GM12878 (cell line): ENCODE data around the gene MND1. TPM values are rescaled to one million over a fixed set of nuclear protein-coding genes. Genes with fewer than 3 reads are reported as not detected.

ENCODE experiments used
- ATAC-seq: fragments of 200-7000 bp; cut with Tn5 transposase; 3 replicates; pipeline ENCODE4 v1.9.1; 2020; ENCODE audit warnings: mild to moderate bottlenecking, moderate library complexity
- BruUV-seq: library from RNA; stranded (reverse); fragments of 400-500 nt; replicated peaks from 2 replicates; lab custom pipeline; 2021; lab: Mats Ljungman, UMichigan
- CTCF ChIA-PET: fragments of 300-600 bp; sonication (Branson Sonifier 250); formaldehyde crosslinking; extraction: SDS; loops from one replicate; lab custom pipeline; 2021; ENCODE audit warnings: inconsistent platforms; lab: Yijun Ruan, JAX
- POLR2A ChIA-PET: fragments of 350-600 bp; formaldehyde crosslinking; extraction: SDS; loops from one replicate; lab custom pipeline; 2021; ENCODE audit warnings: inconsistent platforms; lab: Charles Lee
- RAD21 ChIA-PET: fragments of 300-600 bp; sonication (Branson Sonifier 250); formaldehyde crosslinking; loops from one replicate; lab custom pipeline; 2023; ENCODE audit warnings: antibody characterized with exemption; ENCODE audit not compliant: unreplicated experiment; lab: Charles Lee
- SMC1A ChIA-PET: fragments of 300-600 bp; sonication (Branson Sonifier 250); formaldehyde crosslinking; loops from one replicate; lab custom pipeline; 2023; ENCODE audit not compliant: unreplicated experiment, uncharacterized antibody; lab: Charles Lee
- DNase-seq: peaks from one replicate; pipeline ENCODE4 v3.0.0-alpha.2; 2011; ENCODE audit warnings: low read depth, low spot score
- FAIRE-seq: peaks from 3 replicates; lab custom pipeline; 2011; peaks lifted over from hg19 to GRCh38; lab: Jason Lieb, UNC
- H2AFZ ChIP-seq: 2 replicates; pipeline ENCODE4 v1.6.0; 2011; ENCODE audit warnings: low read depth, low read length, control low read depth; ENCODE audit not compliant: control insufficient read depth
- H3K27ac ChIP-seq: 2 replicates; pipeline ENCODE4 v1.5.1; 2011; ENCODE audit warnings: control low read depth; ENCODE audit not compliant: control insufficient read depth, insufficient read depth
- H3K27me3 ChIP-seq, 2 experiments: replicated peaks in 1 of 2; 2 replicates each; pipeline versions ENCODE4 v1.6.0 to v1.6.1; 2011; ENCODE audit warnings: low read length in 1 of 2; ENCODE audit not compliant: control insufficient read depth in 2 of 2, insufficient read depth in 2 of 2
- H3K36me3 ChIP-seq, 2 experiments: 2 replicates each; pipeline ENCODE4 v1.5.1; 2011; ENCODE audit warnings: low read length in 1 of 2; ENCODE audit not compliant: control insufficient read depth in 2 of 2, insufficient read depth in 2 of 2
- H3K4me1 ChIP-seq: 2 replicates; pipeline ENCODE4 v1.6.1; 2011; ENCODE audit warnings: mild to moderate bottlenecking, low read length, moderate library complexity, mixed read lengths; ENCODE audit not compliant: control insufficient read depth, insufficient read depth
- H3K4me2 ChIP-seq: 2 replicates; pipeline ENCODE4 v1.6.0; 2011; ENCODE audit warnings: control low read depth; ENCODE audit not compliant: control insufficient read depth, insufficient read depth
- H3K4me3 ChIP-seq: fragments of 200-600 bp; sonication (generic); 2 replicates; pipeline ENCODE4 v1.5.1; 2016
- H3K79me2 ChIP-seq: 2 replicates; pipeline ENCODE4 v1.6.0; 2011; ENCODE audit warnings: low read length; ENCODE audit not compliant: control insufficient read depth, insufficient read depth
- H3K9ac ChIP-seq: 2 replicates; pipeline ENCODE4 v1.8.0; 2011; ENCODE audit warnings: low read length, control low read depth, mixed read lengths; ENCODE audit not compliant: control insufficient read depth, insufficient read depth
- H3K9me3 ChIP-seq: replicated peaks from 3 replicates; pipeline ENCODE4 v1.5.1; 2011; ENCODE audit warnings: mild to moderate bottlenecking, low read length; ENCODE audit not compliant: control insufficient read depth, insufficient read depth
- H4K20me1 ChIP-seq: 2 replicates; pipeline ENCODE4 v1.6.0; 2011; ENCODE audit not compliant: control insufficient read depth, insufficient read depth
- EED ChIP-seq: sonication (generic); IDR thresholded peaks from 2 replicates; pipeline ENCODE4 v1.6.1; 2016; ENCODE audit warnings: antibody characterized with exemption, low read depth
- GATAD2B ChIP-seq: fragments of 450-650 bp; conservative IDR thresholded peaks from 2 replicates; pipeline ENCODE4 v1.6.1; 2017; ENCODE audit warnings: low read depth, mild to moderate bottlenecking, moderate library complexity
- KAT2A ChIP-seq: conservative IDR thresholded peaks from 2 replicates; pipeline ENCODE4 v1.6.1; 2011; ENCODE audit warnings: low read depth, low read length; ENCODE audit not compliant: control insufficient read depth
- NRF1 ChIP-seq: conservative IDR thresholded peaks from 2 replicates; pipeline ENCODE4 v1.6.1; 2011; ENCODE audit warnings: mild to moderate bottlenecking, low read depth, low read length, improper control_type of control experiment
- RAD21 ChIP-seq: IDR thresholded peaks from 2 replicates; pipeline ENCODE4 v1.6.1; 2011; ENCODE audit warnings: mild to moderate bottlenecking, low read depth, low read length, moderate library complexity; ENCODE audit not compliant: insufficient read depth
- STAT3 ChIP-seq: IDR thresholded peaks from 2 replicates; pipeline ENCODE4 v1.6.1; 2011; ENCODE audit warnings: low read depth, low read length, improper control_type of control experiment
- ZNF24 ChIP-seq: fragments of 450-650 bp; IDR thresholded peaks from 2 replicates; pipeline ENCODE4 v1.6.1; 2017; ENCODE audit warnings: antibody characterized with exemption, mild to moderate bottlenecking
- ZSCAN29 ChIP-seq: fragments of 450-650 bp; IDR thresholded peaks from 2 replicates; pipeline ENCODE4 v1.6.1; 2017; ENCODE audit warnings: mild to moderate bottlenecking, moderate library complexity
- WGBS: methylation state at CpG from one replicate; pipeline ENCODE4 v1.1.6; 2016; ENCODE audit warnings: low lambda C conversion rate; ENCODE audit not compliant: insufficient replicate concordance, insufficient coverage; ENCODE audit errors: missing lambda C conversion rate; 5-methylcytosine and 5-hydroxymethylcytosine counted together
- in situ Hi-C: fragments of 300-500 bp; cut with MboI; formaldehyde crosslinking; loops from 9 replicates; pipeline ENCODE4 v1.14.3; 2018; ENCODE audit warnings: mixed read lengths
- intact Hi-C: fragments of 100-400 bp; cut with micrococcal nuclease; formaldehyde crosslinking; loops from one replicate; pipeline ENCODE4 v1.14.2; 2022; ENCODE audit not compliant: unreplicated experiment
- polyA plus RNA-seq, 11 experiments: library from polyadenylated mRNA; depleted of rRNA in 4 of 11; unstranded in 6 of 11; stranded (reverse) in 5 of 11; fragments of >200 nt; fragmentation: Nextera tagmentation in 4 of 11; fragmentation: Illumina TruSeq in 1 of 11; extraction: Ambion mirVana in 4 of 11; extraction: Trizol in 1 of 11; gene quantifications; 1 replicate in 1 of 11; 2 replicates in 10 of 11; pipeline versions ENCODE4 v1.2.1 to v1.2.3, GENCODE V29; 2011 to 2016; ENCODE audit warnings: inconsistent platforms in 2 of 11, missing spikeins in 2 of 11, low read depth in 1 of 11
- total RNA-seq, 4 experiments: library from RNA; depleted of rRNA in 3 of 4; stranded (reverse); fragments of >200 nt in 3 of 4; fragmentation: Illumina TruSeq in 1 of 4; extraction: Trizol in 1 of 4; gene quantifications; 2 replicates each; pipeline versions ENCODE4 v1.2.1 to v1.2.3, GENCODE V29; 2013 to 2021
- TF ChIP-seq, protein P1 (sequence below): fragments of 150-350 bp; IDR thresholded peaks from 2 replicates; pipeline ENCODE4 v1.6.1; 2014; ENCODE audit warnings: mild to moderate bottlenecking, low read depth, low read length
- TF ChIP-seq, protein P2 (sequence below): IDR thresholded peaks from 2 replicates; pipeline ENCODE4 v1.6.1; 2011; ENCODE audit warnings: low read depth, mild to moderate bottlenecking, low read length, moderate library complexity, borderline replicate concordance; ENCODE audit errors: extremely low read depth
- TF ChIP-seq, protein P3 (sequence below): IDR thresholded peaks from 2 replicates; pipeline ENCODE4 v1.6.1; 2012; ENCODE audit warnings: low read depth, low read length, improper control_type of control experiment
- TF ChIP-seq, protein P4 (sequence below): fragments of 450-650 bp; IDR thresholded peaks from 2 replicates; pipeline ENCODE4 v1.6.1; 2018; ENCODE audit warnings: borderline replicate concordance, mild to moderate bottlenecking; ENCODE audit not compliant: partially characterized antibody

The MND1 gene
- total and polyA plus RNA-seq, 10 of the 15 experiments (the other 5 are each of a cell fraction or from before 2014, with no cell fraction given): 17.7 to 58.1 (median 47.3) TPM

DNA sequence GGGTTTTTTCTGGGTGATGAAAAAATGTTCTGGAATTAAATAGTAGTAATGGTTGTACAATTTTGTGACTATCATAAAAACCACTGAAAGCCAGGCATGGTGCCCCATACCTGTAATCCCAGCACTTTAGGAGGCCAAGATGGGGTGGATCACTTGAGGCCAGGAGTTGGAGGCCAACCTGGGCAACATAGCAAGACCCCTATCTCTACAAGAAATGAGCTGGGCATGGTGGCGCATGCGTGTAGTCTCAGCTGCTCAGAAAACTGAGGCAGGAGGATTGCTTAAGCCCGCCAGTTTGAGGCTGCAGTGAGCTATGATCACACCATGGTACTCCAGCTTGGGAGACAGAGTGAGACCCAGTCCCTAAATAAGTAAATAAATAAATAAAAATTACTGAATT, 63.4 kb downstream of the MND1 start:
- BruUV-seq: no TSS peak
- H3K79me2 ChIP-seq: no peaks in the 10 kb centered on the region
- FAIRE-seq: no peak
- TF ChIP-seq KAT2A (no peak), ZNF24 (no peak)
- TF ChIP-seq, protein P1, sequence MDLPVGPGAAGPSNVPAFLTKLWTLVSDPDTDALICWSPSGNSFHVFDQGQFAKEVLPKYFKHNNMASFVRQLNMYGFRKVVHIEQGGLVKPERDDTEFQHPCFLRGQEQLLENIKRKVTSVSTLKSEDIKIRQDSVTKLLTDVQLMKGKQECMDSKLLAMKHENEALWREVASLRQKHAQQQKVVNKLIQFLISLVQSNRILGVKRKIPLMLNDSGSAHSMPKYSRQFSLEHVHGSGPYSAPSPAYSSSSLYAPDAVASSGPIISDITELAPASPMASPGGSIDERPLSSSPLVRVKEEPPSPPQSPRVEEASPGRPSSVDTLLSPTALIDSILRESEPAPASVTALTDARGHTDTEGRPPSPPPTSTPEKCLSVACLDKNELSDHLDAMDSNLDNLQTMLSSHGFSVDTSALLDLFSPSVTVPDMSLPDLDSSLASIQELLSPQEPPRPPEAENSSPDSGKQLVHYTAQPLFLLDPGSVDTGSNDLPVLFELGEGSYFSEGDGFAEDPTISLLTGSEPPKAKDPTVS: no peak
- ATAC-seq: no peak
- no peaks in the 10 kb centered on the region for H3K9me3 ChIP-seq
- H4K20me1 ChIP-seq: no peaks in the 10 kb centered on the region
- intact Hi-C loops: no loop called here
- ChIA-PET CTCF (interaction anchor here (0.9 to 1.9 kb wide), 2 partner anchors 10 to 236 kb away, joined by 3 to 5 read pairs; no protein-coding TSS in a partner anchor), SMC1A (interaction anchor here (0.6 kb wide), 1 partner anchor 35 kb away, joined by 3 read pairs; no protein-coding TSS in a partner anchor), RAD21 (interaction anchor here (1.2 kb wide), 1 partner anchor 14 kb away, joined by 3 read pairs; no protein-coding TSS in a partner anchor), POLR2A (no interaction called here)
- in situ Hi-C loops: no loop called here
- H3K36me3 ChIP-seq: 0 out of 4 replicates have a peak, but pooled peaks cover 0 to 2% of the 10 kb centered on the region in 2 experiments
- no peak overlapping the region for H3K27ac ChIP-seq
- H3K4me3 ChIP-seq: no peak overlapping the region
- no peak overlapping the region for H2AFZ ChIP-seq
- 98% methylated on average over 3 of the region's 3 CpGs for WGBS
- DNase-seq: no peak
- H3K9ac ChIP-seq: no peak overlapping the region
- H3K4me1 ChIP-seq: no peaks in the 10 kb centered on the region
- H3K27me3 ChIP-seq: no peaks in the 10 kb centered on the region
- H3K4me2 ChIP-seq: no peak overlapping the region

DNA sequence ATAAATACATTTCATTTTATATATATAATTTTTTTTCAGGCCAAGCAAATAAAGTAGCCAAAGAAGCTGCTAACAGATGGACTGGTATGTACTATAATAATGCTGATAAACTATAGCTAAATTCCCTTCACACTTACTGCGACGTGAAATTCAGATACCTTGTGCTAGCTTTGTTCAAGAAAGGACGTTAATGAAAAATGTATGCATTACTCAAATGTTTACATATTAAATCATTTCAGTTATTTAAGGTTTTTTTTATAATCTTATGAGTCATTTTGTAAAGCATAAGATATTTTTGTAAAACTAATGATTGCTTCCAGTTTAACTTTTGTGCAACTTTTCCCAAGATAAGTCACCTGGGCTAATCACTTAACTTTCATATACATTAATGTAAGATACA, 64.4 kb downstream of the MND1 start:
- ChIA-PET POLR2A (no interaction called here), CTCF (interaction anchor here (0.9 to 1.9 kb wide), 4 partner anchors 9 to 235 kb away, joined by 3 to 5 read pairs (median 4); no protein-coding TSS in a partner anchor), SMC1A (interaction anchor here (0.6 to 1.2 kb wide), 4 partner anchors 9 to 12 kb away, joined by 3 to 4 read pairs (median 3); no protein-coding TSS in a partner anchor), RAD21 (interaction anchor here (0.8 to 1.2 kb wide), 2 partner anchors 8 to 13 kb away, joined by 3 to 4 read pairs; no protein-coding TSS in a partner anchor)
- no peak overlapping the region for H2AFZ ChIP-seq
- FAIRE-seq (no peak), ATAC-seq (no peak), DNase-seq (no peak)
- H3K79me2 ChIP-seq: no peaks in the 10 kb centered on the region
- no TSS peak for BruUV-seq
- intact Hi-C loops (no loop called here), in situ Hi-C loops (no loop called here)
- no peaks in the 10 kb centered on the region for H3K4me1 ChIP-seq
- no peak overlapping the region for H3K4me3 ChIP-seq
- H3K9ac ChIP-seq: no peak overlapping the region
- TF ChIP-seq, protein P2, sequence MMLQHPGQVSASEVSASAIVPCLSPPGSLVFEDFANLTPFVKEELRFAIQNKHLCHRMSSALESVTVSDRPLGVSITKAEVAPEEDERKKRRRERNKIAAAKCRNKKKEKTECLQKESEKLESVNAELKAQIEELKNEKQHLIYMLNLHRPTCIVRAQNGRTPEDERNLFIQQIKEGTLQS: no peak
- TF ChIP-seq EED: no peak
- TF ChIP-seq, protein P3, sequence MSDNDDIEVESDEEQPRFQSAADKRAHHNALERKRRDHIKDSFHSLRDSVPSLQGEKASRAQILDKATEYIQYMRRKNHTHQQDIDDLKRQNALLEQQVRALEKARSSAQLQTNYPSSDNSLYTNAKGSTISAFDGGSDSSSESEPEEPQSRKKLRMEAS: no peak
- no peak for TF ChIP-seq ZSCAN29
- no peak for TF ChIP-seq ZNF24
- no peak for TF ChIP-seq NRF1
- TF ChIP-seq, protein P4, sequence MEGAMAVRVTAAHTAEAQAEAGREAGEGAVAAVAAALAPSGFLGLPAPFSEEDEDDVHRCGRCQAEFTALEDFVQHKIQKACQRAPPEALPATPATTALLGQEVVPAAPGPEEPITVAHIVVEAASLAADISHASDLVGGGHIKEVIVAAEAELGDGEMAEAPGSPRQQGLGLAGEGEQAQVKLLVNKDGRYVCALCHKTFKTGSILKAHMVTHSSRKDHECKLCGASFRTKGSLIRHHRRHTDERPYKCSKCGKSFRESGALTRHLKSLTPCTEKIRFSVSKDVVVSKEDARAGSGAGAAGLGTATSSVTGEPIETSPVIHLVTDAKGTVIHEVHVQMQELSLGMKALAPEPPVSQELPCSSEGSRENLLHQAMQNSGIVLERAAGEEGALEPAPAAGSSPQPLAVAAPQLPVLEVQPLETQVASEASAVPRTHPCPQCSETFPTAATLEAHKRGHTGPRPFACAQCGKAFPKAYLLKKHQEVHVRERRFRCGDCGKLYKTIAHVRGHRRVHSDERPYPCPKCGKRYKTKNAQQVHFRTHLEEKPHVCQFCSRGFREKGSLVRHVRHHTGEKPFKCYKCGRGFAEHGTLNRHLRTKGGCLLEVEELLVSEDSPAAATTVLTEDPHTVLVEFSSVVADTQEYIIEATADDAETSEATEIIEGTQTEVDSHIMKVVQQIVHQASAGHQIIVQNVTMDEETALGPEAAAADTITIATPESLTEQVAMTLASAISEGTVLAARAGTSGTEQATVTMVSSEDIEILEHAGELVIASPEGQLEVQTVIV: no peak
- no peak for TF ChIP-seq RAD21
- no peak for TF ChIP-seq GATAD2B
- no peak for TF ChIP-seq STAT3
- WGBS: 97% methylated on average over 3 of the region's 3 CpGs
- H3K36me3 ChIP-seq: 0 out of 4 replicates have a peak, but pooled peaks cover 0 to 2% of the 10 kb centered on the region in 2 experiments
- no peak overlapping the region for H3K4me2 ChIP-seq
- no peak overlapping the region for H3K27ac ChIP-seq
- no peaks in the 10 kb centered on the region for H3K27me3 ChIP-seq
- H3K9me3 ChIP-seq: no peaks in the 10 kb centered on the region
- no peaks in the 10 kb centered on the region for H4K20me1 ChIP-seq
